Activated CD4-positive, alpha-beta memory T cell treated with anti-CD3 and anti-CD28 coated beads for 36 hours (primary cell): ENCODE results near the gene MEX3A. TPM values are rescaled to one million over a fixed set of nuclear protein-coding genes. Genes with fewer than 3 reads are reported as not detected.
"Not testable (repeated sequence)": the region's sequence is repeated elsewhere in the genome, so short reads cannot be mapped to it uniquely, and the experiment has no call there.

Experiments used
- CTCF ChIA-PET: fragments of 350-600 bp; sonication (Branson Sonifier 250); formaldehyde crosslinking; loops from one replicate; lab custom pipeline; 2021; ENCODE audit warnings: antibody characterized with exemption, inconsistent platforms; lab: Charles Lee
- POLR2A ChIA-PET: fragments of 350-600 bp; sonication (Branson Sonifier 250); formaldehyde crosslinking; loops from one replicate; lab custom pipeline; 2021; ENCODE audit warnings: antibody characterized with exemption; lab: Charles Lee
- DNase-seq: peaks from one replicate; pipeline ENCODE4 v3.0.0-alpha.2; 2020
- H3K27ac Mint-ChIP-seq: one replicate; pipeline ENCODE4 v1.8.0; 2021; ENCODE audit warnings: mixed read lengths
- H3K27me3 Mint-ChIP-seq: one replicate; pipeline ENCODE4 v1.8.0; 2021; ENCODE audit warnings: mixed read lengths
- H3K36me3 Mint-ChIP-seq: one replicate; pipeline ENCODE4 v1.8.0; 2021; ENCODE audit warnings: mixed read lengths
- H3K4me1 Mint-ChIP-seq: one replicate; pipeline ENCODE4 v1.8.0; 2021; ENCODE audit warnings: low read depth, mixed read lengths
- H3K4me3 Mint-ChIP-seq: one replicate; pipeline ENCODE4 v1.8.0; 2021; ENCODE audit warnings: mild to moderate bottlenecking, mixed read lengths
- H3K9me3 Mint-ChIP-seq: one replicate; pipeline ENCODE4 v1.8.0; 2021; ENCODE audit warnings: mixed read lengths
- intact Hi-C: fragments of 100-400 bp; cut with micrococcal nuclease; formaldehyde crosslinking; loops from one replicate; pipeline ENCODE4 v1.15.1; 2023
- total RNA-seq, 2 experiments: library from RNA; stranded (reverse); gene quantifications; one replicate each; pipeline ENCODE4 v1.2.3, GENCODE V29; 2021

The MEX3A gene
- total RNA-seq, 2 experiments from 2014 or later = 0.43 to 0.51 TPM

GRCh38 chr1:156124557-156125483 lies 42.6 kb upstream of the MEX3A start:
- ChIA-PET CTCF (interaction anchor here (0.6 to 26.8 kb wide), 5 partner anchors 9 to 185 kb away, joined by 3 to 1097 read pairs (median 7); partner anchors contain the start of gene LMNA), POLR2A (interaction anchor here (6.5 to 7.5 kb wide), 2 partner anchors 10 to 27 kb away, joined by 57 to 180 read pairs; partner anchors contain the start of gene LMNA)
- Mint-ChIP-seq H3K4me3 (peak overlapping the region; percentile 54), H3K27ac (peak overlapping the region; percentile 73), H3K9me3 (no peaks in the 10 kb centered on the region), H3K27me3 (no peaks in the 10 kb centered on the region), H3K36me3 (peaks cover 10% of the 10 kb centered on the region), H3K4me1 (peaks cover 88% of the 10 kb centered on the region)
- intact Hi-C loops = no loop called here
- DNase-seq = peak; percentile 59

GRCh38 chr1:156123356-156124196 lies 41.3 kb upstream of the MEX3A start:
- peak overlapping the region; percentile 66 for H3K27ac Mint-ChIP-seq
- H3K4me1 Mint-ChIP-seq = peaks cover 79% of the 10 kb centered on the region
- H3K4me3 Mint-ChIP-seq = peak overlapping the region; percentile 56
- ChIA-PET CTCF (interaction anchor here (0.8 to 26.8 kb wide), 2 partner anchors 8 to 26 kb away, joined by 3 to 1097 read pairs; no protein-coding TSS in a partner anchor), POLR2A (interaction anchor here (1.7 to 7.5 kb wide), 3 partner anchors 8 to 26 kb away, joined by 6 to 57 read pairs (median 13); partner anchors contain the start of gene LMNA)
- H3K9me3 Mint-ChIP-seq = no peaks in the 10 kb centered on the region
- H3K27me3 Mint-ChIP-seq = no peaks in the 10 kb centered on the region
- peak; percentile 85 for DNase-seq
- peaks cover 10% of the 10 kb centered on the region for H3K36me3 Mint-ChIP-seq
- intact Hi-C loops = loop anchor here (1.0 kb wide), 1 partner anchor 9 kb away; the partner anchor contains the start of gene LMNA

- H3K36me3 Mint-ChIP-seq = peaks cover 13% of the 10 kb centered on the region
- CTCF ChIA-PET = interaction anchor here (0.6 to 26.8 kb wide), 2 partner anchors 25 to 37 kb away, joined by 4 to 1097 read pairs; no protein-coding TSS in a partner anchor
- POLR2A ChIA-PET = interaction anchor here (1.7 to 7.5 kb wide), 3 partner anchors 8 to 25 kb away, joined by 6 to 57 read pairs (median 13); partner anchors contain the start of gene LMNA
- no peak overlapping the region for H3K4me3 Mint-ChIP-seq
- no peak for DNase-seq
- peaks cover 78% of the 10 kb centered on the region for H3K4me1 Mint-ChIP-seq
- peak overlapping the region; percentile 66 for H3K27ac Mint-ChIP-seq
- H3K9me3 Mint-ChIP-seq = no peaks in the 10 kb centered on the region
- intact Hi-C loops = loop anchor here (1.0 kb wide), 1 partner anchor 8 kb away; the partner anchor contains the start of gene LMNA
- no peaks in the 10 kb centered on the region for H3K27me3 Mint-ChIP-seq
These were observed 40.5 kb upstream of the MEX3A start for GRCh38 chr1:156122519-156123355.

- H3K27me3 Mint-ChIP-seq = no peaks in the 10 kb centered on the region
- POLR2A ChIA-PET = interaction anchor here (1.7 to 7.5 kb wide), 3 partner anchors 7 to 24 kb away, joined by 6 to 57 read pairs (median 13); partner anchors contain the start of gene LMNA
- peaks cover 12% of the 10 kb centered on the region for H3K36me3 Mint-ChIP-seq
- CTCF ChIA-PET = interaction anchor here (0.6 to 26.8 kb wide), 2 partner anchors 24 to 37 kb away, joined by 4 to 1097 read pairs; no protein-coding TSS in a partner anchor
- H3K4me3 Mint-ChIP-seq = no peak overlapping the region
- no peak overlapping the region for H3K27ac Mint-ChIP-seq
- no peaks in the 10 kb centered on the region for H3K9me3 Mint-ChIP-seq
- H3K4me1 Mint-ChIP-seq = peaks cover 72% of the 10 kb centered on the region
- DNase-seq = no peak
- intact Hi-C loops = no loop called here
These were observed 39.8 kb upstream of the MEX3A start for GRCh38 chr1:156122086-156122485.

GRCh38 chr1:156121457-156121856 lies 39.2 kb upstream of the MEX3A start:
- POLR2A ChIA-PET = interaction anchor here (1.8 kb wide), 1 partner anchor 25 kb away, joined by 6 read pairs; no protein-coding TSS in a partner anchor
- CTCF ChIA-PET = interaction anchor here (26.8 kb wide), 1 partner anchor 24 kb away, joined by 1097 read pairs; no protein-coding TSS in a partner anchor
- Mint-ChIP-seq H3K4me3 (no peak overlapping the region), H3K9me3 (no peaks in the 10 kb centered on the region), H3K27ac (no peak overlapping the region), H3K36me3 (peaks cover 12% of the 10 kb centered on the region), H3K4me1 (peaks cover 68% of the 10 kb centered on the region), H3K27me3 (no peaks in the 10 kb centered on the region)
- intact Hi-C loops = no loop called here
- DNase-seq = no peak

GRCh38 chr1:156121005-156121404 lies 38.7 kb upstream of the MEX3A start:
- POLR2A ChIA-PET = interaction anchor here (1.8 kb wide), 1 partner anchor 24 kb away, joined by 6 read pairs; no protein-coding TSS in a partner anchor
- intact Hi-C loops, H3K9me3 Mint-ChIP-seq, DNase-seq, H3K4me3 Mint-ChIP-seq, H3K27me3 Mint-ChIP-seq, H3K27ac Mint-ChIP-seq: not testable (repeated sequence)
- CTCF ChIA-PET = interaction anchor here (0.9 to 26.8 kb wide), 2 partner anchors 9 to 23 kb away, joined by 3 to 1097 read pairs; no protein-coding TSS in a partner anchor
- H3K4me1 Mint-ChIP-seq = peaks cover 66% of the 10 kb centered on the region
- peaks cover 13% of the 10 kb centered on the region for H3K36me3 Mint-ChIP-seq

- ChIA-PET CTCF (interaction anchor here (0.9 to 26.8 kb wide), 3 partner anchors 9 to 23 kb away, joined by 3 to 1097 read pairs (median 5); no protein-coding TSS in a partner anchor), POLR2A (interaction anchor here (1.8 kb wide), 1 partner anchor 23 kb away, joined by 6 read pairs; no protein-coding TSS in a partner anchor)
- H3K9me3 Mint-ChIP-seq = no peaks in the 10 kb centered on the region
- H3K27ac Mint-ChIP-seq = peak overlapping the region; percentile 23
- intact Hi-C loops = no loop called here
- DNase-seq = no peak
- H3K4me3 Mint-ChIP-seq = no peak overlapping the region
- peaks cover 13% of the 10 kb centered on the region for H3K36me3 Mint-ChIP-seq
- peaks cover 62% of the 10 kb centered on the region for H3K4me1 Mint-ChIP-seq
- no peaks in the 10 kb centered on the region for H3K27me3 Mint-ChIP-seq
These were observed 38.1 kb upstream of the MEX3A start for GRCh38 chr1:156120318-156120717.

GRCh38 chr1:156119503-156120209 lies 37.4 kb upstream of the MEX3A start:
- Mint-ChIP-seq H3K27ac (peak overlapping the region; percentile 9), H3K27me3 (no peaks in the 10 kb centered on the region), H3K4me1 (peaks cover 55% of the 10 kb centered on the region), H3K9me3 (no peaks in the 10 kb centered on the region), H3K4me3 (peak overlapping the region; percentile 12), H3K36me3 (peaks cover 13% of the 10 kb centered on the region)
- intact Hi-C loops = no loop called here
- DNase-seq = peak; percentile 37
- ChIA-PET CTCF (interaction anchor here (1.7 to 26.8 kb wide), 2 partner anchors 11 to 22 kb away, joined by 5 to 1097 read pairs; no protein-coding TSS in a partner anchor), POLR2A (interaction anchor here (1.4 to 1.8 kb wide), 3 partner anchors 14 to 23 kb away, joined by 6 to 8 read pairs (median 6); no protein-coding TSS in a partner anchor)

GRCh38 chr1:156118177-156118868 lies 36.1 kb upstream of the MEX3A start:
- Mint-ChIP-seq H3K4me1 (peaks cover 51% of the 10 kb centered on the region), H3K27me3 (no peaks in the 10 kb centered on the region), H3K4me3 (peak overlapping the region; percentile 51), H3K36me3 (peaks cover 15% of the 10 kb centered on the region), H3K9me3 (no peaks in the 10 kb centered on the region), H3K27ac (peak overlapping the region; percentile 31)
- ChIA-PET POLR2A (interaction anchor here (1.4 to 1.6 kb wide), 2 partner anchors 12 to 22 kb away, joined by 6 to 8 read pairs; no protein-coding TSS in a partner anchor), CTCF (interaction anchor here (1.3 to 26.8 kb wide), 3 partner anchors 9 to 21 kb away, joined by 5 to 1097 read pairs (median 7); no protein-coding TSS in a partner anchor)
- no peak for DNase-seq
- intact Hi-C loops = no loop called here
